Activated T-helper 9 cell treated with anti-CD3 and anti-CD28 coated beads, Interleukin-2, amount 50 U/mL, for 16 hours (primary cell): ENCODE measurements around the gene TRPV3.
"Not testable (repeated sequence)": the region's sequence is repeated elsewhere in the genome, so short reads cannot be mapped to it uniquely, and the experiment has no call there.

ENCODE experiments used
- DNase-seq: peaks from one replicate; pipeline ENCODE4 v3.0.0-alpha.2; 2020; ENCODE audit warnings: low read depth

The TRPV3 gene

GRCh38 chr17:3573246-3574100, 15.9 kb upstream of the TRPV3 start:
- no peak for DNase-seq

- no peak for DNase-seq
Measured at GRCh38 chr17:3572231-3572630, 14.6 kb upstream of the TRPV3 start.

DNA sequence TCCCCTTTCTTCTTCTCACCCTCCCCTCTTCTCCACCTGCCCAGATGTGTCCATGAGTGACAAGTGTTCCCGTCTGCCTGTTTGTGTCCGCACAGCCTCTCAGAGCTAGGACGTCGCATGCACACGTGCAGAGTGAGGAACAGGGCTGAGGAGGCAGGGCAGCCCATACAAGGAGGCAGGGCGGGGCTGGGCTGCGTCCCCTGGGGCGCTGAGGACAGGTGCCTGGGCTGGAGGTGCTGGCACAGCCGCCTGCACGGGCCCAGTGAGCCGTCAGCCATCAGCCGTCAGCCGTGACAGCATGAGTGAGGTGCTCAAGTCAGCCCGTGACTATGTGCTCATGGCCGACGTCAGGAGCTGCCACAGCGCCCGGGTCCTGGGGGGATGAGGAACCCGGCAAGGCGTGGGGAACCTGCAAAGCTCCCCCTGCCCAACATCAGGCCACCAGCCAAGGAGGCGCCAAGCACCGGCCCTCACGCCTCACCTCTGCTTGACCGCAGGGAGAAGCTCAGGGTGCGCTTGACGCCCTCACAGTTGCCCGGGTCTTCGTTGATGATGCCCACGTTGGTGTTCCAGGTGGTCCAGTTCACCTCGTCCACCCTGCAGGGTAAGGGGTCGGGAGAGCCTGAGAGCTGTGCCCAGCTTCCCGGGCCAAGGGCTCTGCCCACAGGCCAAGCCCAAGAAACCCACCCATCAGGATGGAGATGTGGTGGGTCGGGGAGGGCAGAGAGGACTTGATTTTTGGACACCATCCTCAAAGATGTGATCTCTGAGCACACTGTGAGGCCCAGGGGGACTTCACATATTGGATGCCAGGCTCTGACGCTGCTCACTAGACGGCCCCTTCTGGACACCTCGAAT, 13.7 kb upstream of the TRPV3 start:
- DNase-seq, result no peak

DNA sequence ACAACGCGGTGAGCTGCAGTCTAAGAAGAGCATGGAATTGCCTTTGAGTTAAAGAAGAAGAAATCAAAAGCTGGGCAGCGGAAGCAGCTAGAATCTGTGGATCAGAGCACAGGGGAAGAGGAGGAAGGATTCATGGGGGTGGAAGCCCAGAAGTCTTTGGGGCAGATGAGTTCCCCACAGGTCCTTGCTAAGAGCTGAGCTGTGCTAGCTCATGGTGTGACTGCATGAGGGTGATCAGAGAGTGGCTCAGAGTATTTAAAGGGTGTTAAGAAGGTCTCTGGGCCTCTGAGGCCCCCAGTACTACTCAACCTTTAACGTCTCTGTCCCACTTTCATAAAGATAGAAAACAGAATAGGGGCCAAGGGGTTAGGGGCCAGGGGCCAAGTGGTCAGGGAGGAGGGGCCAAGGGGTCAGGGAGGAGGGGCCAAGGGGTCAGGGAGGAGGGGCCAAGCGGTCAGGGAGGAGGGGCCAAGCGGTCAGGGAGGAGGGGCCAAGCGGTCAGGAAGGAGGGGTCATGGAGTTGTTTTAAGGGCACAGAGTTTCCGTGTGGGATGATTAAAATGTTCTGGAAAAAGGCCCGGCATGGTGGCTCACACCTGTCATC, 12.0 kb upstream of the TRPV3 start:
- no peak for DNase-seq

DNA sequence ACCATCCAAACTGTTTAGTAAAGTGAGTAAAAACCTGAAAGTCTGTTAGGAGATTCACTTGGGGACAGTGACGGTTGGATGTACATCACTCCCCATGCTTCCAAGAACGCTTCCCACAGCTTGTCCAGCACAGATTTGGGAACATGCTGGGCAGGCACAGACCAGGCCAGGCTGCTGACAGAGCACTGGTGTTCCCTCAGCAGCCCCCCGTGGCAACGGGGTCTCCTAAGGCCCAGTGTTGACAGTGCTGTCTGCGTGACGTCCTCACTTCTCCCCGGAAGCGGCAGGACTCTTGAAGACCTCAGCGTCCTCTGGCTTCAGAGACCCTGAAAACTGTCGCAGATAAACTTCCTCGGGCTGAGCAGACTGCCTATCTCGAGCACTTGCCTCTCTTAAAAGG, 8.9 kb upstream of the TRPV3 start:
- no peak for DNase-seq

GRCh38 chr17:3565143-3565542, 7.5 kb upstream of the TRPV3 start:
- DNase-seq, result no peak

GRCh38 chr17:3564241-3564640, 6.6 kb upstream of the TRPV3 start:
- DNase-seq, result not testable (repeated sequence)

GRCh38 chr17:3559270-3559645, 1.6 kb upstream of the TRPV3 start:
- DNase-seq, result no peak

- peak; percentile 44 for DNase-seq
Measured at GRCh38 chr17:3558603-3559269, 1.1 kb upstream of the TRPV3 start.

DNA sequence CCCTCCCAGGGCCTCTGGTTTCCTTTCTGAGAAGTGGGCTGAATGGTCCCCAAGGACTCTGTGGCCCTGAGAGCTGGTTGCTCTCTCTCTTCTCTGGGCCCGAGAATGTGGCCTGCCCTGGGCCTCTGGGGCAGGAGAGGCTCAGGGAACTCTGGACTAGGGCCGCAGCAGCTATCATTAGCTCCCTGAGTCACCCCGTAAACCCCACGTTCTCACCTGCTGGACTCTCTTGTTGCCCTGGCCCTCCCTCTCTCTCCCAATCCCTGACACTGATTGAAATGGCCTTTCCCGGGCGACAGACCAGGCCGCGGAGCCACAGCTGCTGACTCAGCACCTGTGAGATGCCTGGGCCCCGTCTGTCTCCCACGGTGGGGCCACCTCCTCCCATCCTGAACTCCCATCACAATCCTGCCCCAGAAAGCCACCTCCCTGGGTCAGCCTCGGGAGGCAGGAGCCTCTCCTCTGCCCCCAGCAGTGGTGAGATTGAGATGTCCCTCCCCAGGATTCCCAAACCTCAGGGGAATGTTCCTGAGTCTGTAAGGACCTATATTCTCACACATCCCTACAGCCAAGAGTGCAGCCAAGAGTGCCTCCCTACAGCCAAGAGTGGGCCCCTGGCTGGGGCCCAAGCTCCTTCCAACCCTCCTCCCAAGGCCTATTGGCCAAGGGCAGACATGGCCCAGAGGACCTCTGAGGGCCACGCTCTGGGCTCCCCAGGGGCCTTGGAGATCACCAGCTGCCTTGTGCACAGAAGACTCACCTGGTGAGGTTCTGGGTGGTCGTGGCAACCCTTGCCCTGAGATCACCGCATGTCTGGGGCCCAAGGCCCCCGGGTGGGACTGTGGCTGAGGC, 470 bp downstream of the TRPV3 start:
- DNase-seq, result no peak

- DNase-seq, result no peak
Measured at GRCh38 chr17:3556239-3556915, 1.2 kb downstream of the TRPV3 start.

DNA sequence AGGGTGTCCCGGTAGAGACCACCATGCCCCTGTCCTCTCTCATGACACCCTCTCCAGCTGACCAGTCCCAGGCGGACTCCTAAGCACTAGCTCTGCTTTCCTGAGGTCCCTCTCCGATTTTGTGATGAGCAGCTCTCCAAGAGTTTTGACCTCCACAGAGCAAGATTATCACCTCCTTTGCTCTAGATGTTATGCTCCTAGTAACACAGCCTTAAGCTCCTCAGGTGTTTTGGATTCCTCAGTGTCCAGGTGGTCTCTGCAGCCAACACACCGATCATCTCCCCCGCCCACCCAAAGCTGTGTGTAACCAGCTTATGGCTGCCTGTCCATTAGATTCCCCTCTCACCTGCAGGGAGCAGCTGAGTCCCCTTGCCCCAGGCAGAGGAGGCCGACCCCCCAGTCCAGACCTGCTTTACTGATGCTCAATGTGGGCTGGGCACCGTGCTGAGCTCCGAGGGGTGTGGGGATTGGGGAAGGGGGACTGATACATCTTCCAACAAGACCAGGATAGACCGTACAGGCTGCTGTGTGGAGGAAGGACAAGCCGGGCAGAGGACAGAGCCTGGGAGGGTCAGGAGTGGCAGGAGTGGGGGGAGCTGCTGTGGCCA, 2.3 kb downstream of the TRPV3 start:
- DNase-seq, result no peak

- no peak for DNase-seq
Measured at GRCh38 chr17:3554440-3554839, 3.2 kb downstream of the TRPV3 start.

DNA sequence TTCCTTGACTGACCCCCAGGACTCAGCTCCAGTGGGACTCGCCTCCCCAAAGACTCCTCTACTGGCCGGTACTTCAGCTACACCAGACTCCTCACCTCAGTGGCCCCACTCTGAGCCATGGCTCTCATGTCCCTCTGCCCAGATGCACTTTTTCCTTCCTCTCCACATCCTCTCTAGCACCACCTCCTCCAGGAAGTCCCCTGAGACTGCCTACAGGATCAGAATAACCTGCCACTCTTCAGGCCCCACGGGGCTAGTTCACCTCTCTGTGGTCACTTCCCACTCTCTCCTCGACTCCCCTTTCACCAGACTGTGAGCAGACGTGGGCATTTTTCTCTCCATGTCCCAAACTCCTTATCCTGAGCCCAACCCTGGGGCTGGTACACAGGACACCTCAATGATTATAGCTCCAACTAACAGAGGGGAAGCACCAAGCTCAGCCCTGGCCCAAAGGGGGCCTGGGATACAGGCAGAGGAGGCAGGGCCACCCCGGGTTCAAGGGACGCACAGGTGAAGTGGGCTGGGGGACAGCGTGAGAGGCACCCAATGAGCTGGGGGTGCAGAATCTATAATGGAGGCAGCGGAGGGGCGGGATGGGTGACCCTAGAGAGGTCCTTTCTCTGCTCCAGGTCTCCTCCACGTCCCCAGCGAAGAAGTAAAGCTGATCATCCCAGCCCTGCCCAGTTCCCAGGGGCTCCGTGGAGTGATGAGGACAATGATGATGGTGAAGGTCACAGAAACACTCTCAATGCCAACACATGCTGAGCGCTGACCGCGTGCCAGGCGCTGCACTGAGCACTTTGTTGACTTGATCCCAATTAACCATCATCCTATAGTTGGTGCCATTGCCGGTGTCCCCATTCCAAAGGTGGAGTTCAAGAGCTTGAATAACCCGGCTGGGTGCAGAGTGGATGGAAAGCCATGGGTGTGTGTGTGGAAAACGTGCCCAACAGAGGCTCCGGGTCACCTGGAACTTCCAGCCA, 3.9 kb downstream of the TRPV3 start:
- DNase-seq, result no peak

DNA sequence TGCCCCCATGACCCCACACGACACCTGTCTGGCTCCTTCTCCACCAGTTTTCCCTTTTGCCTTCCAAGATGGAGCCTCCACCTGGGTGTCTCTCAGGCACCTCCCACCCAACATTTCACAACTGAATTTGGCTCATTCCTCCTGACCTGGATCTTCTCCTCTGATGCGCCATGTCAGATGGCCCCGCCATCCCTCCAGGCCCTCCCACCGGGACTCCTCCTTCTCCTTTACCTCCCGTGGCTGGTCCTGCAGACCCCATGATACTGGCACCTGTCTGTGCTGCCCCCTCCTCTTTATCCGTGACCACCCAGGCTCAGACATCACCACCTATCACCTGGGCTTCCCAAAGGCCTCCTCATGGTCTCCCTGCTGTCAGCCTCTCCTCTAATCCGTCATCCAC, 4.7 kb downstream of the TRPV3 start:
- no peak for DNase-seq

DNA sequence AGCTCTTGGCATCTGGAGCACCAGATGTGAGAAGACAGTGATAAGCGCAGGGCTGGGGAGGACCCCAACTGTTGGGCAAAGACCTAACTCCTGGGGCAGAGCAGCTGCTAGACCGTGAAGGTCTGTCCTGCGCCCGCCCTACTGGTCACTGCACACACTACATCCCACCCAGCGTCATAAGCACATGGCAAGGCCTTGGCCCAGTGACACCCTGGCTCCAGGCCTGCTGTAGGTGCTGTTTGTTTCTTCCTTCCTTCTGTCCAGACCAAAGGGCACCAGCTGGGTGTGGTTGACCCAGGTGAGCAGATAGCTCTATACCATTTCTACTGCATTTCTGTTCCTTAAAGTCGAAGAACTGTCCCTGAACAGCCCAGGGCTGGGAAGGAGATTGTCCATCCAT, 6.4 kb downstream of the TRPV3 start:
- DNase-seq, result no peak

DNA sequence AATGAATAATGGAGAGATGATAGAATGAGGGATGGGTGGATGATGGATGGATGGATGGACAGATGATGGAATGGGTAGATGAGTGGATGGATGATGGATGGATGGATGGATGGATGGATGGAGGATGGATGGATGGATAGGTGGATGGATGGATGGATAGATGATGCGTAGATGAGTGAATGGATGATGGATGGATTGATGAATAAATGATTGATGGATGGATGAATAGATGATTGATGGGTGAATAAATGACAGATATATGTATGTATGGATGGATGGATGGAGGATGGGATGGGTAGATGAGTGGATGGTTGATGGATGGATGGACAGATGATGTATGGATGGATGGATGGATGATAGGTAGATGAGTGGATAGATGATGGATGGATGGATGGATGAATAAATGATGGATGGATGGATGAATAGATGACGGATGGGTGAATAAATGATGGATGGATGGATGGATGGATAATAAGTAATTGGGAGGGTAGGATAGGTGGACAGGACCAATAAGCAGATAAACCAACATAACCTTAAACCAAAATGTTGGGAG, 7.9 kb downstream of the TRPV3 start:
- no peak for DNase-seq

- no peak for DNase-seq
Measured at GRCh38 chr17:3547628-3548027, 10.0 kb downstream of the TRPV3 start.

DNA sequence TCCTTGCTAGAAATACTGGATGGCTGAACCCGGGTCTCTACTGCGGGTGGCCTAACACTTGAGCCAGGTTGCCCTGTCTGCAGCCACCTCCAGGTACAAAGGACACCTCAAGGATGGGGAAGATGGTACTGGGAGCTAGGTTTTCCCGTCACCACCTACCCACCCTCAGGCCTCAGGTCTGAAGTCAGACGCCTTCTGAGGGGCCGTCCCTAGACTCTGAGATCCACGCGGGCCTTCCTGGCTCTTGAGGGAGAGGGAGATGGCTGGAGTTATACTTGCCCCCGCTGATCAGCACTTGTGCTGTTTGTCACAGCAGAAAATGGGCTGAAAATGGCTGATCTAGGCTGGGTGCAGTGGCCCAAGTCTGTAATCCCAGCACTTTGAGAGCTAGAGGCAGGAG, 10.6 kb downstream of the TRPV3 start:
- DNase-seq, result no peak
